HG03558 (cell line): ENCODE data around the gene SLC7A10.
"Not testable (repeated sequence)": the region's sequence is repeated elsewhere in the genome, so short reads cannot be mapped to it uniquely, and the experiment has no call there.

Source experiments
- ATAC-seq: cut with Tn5 transposase; IDR thresholded peaks from one replicate; pipeline ENCODE4 v1.9.1; 2021; ENCODE audit warnings: moderate number of reproducible peaks; ENCODE audit not compliant: unreplicated experiment; ENCODE audit errors: extremely low read depth

SLC7A10 gene

GRCh38 chr19:33204136-33204973 lies 21.3 kb downstream of the SLC7A10 start:
- no peak for ATAC-seq

- ATAC-seq = no peak
Observed at GRCh38 chr19:33203529-33203928, 22.1 kb downstream of the SLC7A10 start.

- no peak for ATAC-seq
Observed at GRCh38 chr19:33202546-33203507, 22.8 kb downstream of the SLC7A10 start.

- ATAC-seq = no peak
Observed at GRCh38 chr19:33201886-33202545, 23.6 kb downstream of the SLC7A10 start.

- no peak for ATAC-seq
Observed at GRCh38 chr19:33201473-33201872, 24.2 kb downstream of the SLC7A10 start.

GRCh38 chr19:33199441-33200265 lies 26.0 kb downstream of the SLC7A10 start:
- no peak for ATAC-seq

GRCh38 chr19:33198169-33198568 lies 27.5 kb downstream of the SLC7A10 start:
- no peak for ATAC-seq

GRCh38 chr19:33197591-33198000 lies 28.1 kb downstream of the SLC7A10 start:
- no peak for ATAC-seq

DNA sequence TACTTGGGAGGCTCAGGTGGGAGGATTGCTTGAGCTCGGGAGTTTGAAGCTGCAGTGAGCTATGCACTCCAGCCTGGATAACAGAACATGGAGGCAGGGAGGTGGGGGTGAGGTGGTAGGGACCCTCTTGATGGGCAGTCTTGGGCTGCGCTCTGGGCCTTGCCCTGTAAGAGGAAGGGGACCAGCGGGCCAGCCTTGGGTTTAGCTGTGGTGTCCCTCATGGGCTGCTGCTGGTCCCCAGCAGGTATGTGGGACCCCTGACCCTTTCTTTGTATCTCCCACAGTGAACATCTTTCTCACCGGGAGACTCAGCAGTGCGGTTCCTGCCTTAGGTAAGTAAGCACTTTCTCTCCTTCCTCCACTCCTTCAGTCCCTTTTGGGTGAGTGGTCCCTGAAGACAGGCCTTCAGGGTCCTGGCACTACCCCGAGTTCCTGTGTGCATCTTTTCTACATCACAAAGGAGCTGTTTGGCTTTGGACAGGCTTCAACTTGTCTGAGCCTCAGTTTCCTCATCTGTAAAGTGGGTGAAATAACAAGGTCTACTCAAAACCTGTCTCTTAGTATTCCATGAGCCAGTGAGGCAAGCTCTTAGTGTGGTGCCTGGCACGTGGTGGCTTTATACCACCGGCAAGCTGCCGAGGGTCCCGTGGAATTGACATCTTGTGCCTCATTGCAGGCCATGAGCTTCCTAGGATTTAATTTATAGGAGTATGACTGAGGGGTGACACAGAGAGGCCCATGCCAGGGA lies 29.0 kb downstream of the SLC7A10 start:
- no peak for ATAC-seq

DNA sequence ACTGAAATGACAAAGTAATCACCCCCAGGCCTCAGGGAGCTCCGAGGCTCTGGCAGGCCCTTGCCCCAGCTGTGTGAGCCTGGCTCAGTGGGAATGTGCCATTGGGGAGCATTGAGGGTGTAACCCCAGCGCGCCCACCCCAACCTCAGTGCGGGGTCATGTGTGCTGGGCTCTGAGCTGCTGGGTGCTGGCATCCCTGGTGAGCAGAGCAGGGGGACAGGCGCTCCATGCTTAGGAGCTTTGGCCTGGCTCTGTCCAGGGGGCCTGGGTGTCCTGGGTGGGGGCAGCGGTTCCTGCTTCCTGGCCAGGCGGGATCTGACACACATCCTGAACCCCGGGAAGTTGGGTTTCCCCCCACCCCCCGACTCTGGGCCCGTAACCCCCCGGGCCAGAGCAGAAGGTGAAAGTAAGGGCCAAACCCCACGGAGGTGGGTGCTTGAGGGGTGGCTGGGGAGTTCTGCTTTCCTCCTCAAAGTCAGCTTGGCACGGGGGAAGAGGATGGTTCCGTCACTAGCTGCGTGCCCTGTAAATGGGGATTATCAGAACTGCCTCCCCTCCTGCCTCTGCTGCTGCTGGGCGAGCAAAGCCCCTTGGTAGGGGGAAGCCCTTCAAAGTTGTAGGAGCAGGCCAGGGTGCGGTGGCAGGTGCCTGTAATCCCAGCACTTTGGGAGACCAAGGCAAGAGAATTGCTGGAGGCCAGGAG lies 29.9 kb downstream of the SLC7A10 start:
- ATAC-seq = no peak

- no peak for ATAC-seq
Observed at GRCh38 chr19:33194886-33195644, 30.6 kb downstream of the SLC7A10 start.

DNA sequence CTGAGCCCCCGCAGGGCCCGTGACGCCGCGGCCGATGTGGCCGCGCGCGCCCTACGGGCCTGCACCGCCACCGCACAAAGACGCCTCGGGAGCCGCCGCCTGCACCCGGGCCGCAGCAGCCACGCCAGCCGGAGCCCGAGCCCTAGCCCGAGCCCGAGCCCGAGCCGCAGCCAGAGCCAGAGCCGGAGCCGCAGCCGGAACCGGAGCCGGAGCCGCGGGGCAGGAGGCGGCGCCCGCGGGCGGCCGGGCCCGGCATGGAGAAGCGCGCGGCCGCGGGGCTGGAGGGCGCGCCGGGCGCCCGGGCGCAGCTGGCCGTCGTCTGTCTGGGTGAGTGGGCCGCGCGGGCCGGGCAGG lies 31.1 kb downstream of the SLC7A10 start:
- ATAC-seq = no peak

DNA sequence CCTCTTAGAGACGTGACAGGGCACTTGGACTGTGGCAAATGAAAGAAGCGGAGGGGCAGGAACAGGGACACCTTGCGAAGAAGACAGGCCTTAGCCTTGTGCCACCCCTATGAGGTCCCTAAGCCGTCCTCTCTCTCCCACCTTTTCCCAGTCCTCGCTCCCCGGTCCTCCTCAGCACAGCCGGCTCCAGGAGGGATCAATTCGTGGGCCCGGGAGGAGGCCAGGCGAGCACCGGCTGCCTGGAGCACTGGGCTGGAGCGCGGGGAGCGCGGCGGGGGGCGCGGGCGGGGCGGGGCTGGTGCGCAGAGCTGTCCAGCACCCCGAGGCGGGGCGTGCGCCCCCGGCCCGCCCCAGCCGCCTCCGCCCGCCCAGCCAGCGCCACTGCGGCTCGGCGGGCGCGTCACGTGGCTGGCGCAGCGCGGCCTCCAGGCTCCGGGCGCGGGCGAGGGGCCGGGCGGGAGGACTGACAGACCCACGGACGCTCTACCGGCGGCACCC lies 31.7 kb downstream of the SLC7A10 start, which contains the start of gene LRP3:
Gene LRP3, plus strand, starts transcription at position 466 of the 498 bp plus-strand sequence. CDS start 456 bp downstream, outside the sequence.
- ATAC-seq = no peak

DNA sequence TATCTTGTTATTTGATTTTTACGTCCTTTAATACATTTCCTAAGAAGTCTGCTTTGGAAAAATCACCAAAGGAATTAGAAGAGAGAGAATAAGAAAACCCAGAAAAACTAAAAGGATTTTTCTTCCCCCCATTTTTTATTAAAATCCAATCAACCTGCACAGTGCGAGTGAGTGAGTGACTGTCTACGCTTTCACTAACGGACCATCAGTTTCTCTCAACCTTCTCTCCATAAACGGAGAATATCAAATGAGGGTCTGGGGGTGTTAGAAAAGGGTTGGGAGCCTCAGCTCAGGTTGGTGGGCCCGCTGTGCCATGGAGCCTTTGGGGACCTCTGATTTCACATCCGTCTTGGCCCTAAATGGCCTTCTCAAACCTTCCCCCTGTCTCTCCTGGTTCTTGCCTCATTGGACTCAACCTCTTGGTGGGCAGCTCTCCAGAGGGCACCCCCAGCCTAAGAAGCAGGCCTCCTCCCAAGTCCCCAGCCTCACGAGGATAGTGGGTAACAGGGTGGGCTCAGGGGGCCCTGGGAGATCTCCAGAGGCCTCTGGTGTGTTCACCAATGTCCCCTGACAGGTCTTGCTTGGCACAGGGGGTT lies 32.3 kb downstream of the SLC7A10 start:
- ATAC-seq = no peak

DNA sequence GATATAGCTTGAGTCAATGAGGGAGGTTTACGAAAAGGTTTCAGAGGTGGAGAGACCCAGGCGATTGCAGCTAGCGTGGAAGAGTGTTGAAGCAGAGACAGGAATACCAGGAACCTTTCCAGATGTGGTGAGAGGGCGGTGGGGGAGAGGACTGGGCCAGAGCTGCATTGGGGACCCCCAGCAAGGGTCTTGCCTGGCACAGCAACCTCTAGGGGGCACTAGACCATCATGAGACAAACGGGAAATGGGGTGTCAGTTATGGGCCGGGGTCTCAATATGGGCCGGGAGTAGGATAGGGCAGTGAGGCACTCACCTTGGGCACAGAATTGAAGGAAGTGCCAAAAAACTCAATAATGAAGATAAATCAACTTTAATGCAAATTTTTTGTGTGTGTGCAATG lies 33.6 kb downstream of the SLC7A10 start:
- no peak for ATAC-seq

- ATAC-seq = no peak
Observed at GRCh38 chr19:33191501-33191900, 34.1 kb downstream of the SLC7A10 start.

DNA sequence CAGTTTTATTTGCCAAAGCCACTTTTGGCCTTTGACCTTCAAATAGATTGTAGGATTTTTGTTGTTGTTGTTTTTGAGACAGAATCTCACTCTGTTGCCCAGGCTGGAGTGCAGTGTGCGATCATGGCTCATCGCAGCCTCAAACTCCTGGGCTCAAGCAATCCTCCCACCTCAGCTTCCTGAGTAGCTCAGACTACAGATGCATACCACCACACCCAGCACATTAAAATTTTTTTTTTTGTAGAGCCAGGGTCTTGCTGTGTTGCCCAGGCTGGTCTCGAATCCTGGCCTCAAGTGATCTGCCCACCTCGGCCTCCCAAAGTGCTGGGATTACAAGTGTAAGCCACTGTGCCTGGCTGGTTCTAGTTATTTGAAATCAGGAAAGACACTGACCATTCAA lies 34.6 kb downstream of the SLC7A10 start:
- not testable (repeated sequence) for ATAC-seq
